HG02571 (cell line): ENCODE results near the gene THSD4.

Experiments used
- ATAC-seq: cut with Tn5 transposase; IDR thresholded peaks from one replicate; pipeline ENCODE4 v1.9.1; 2021; ENCODE audit warnings: mild to moderate bottlenecking, moderate library complexity; ENCODE audit not compliant: unreplicated experiment

Gene THSD4

GRCh38 chr15:71341811-71342550, 226.7 kb downstream of the THSD4 start:
- no peak for ATAC-seq

- ATAC-seq = no peak
Observed at GRCh38 chr15:71342658-71343057, 227.4 kb downstream of the THSD4 start.

GRCh38 chr15:71344316-71344715, 229.0 kb downstream of the THSD4 start:
- no peak for ATAC-seq

- no peak for ATAC-seq
Observed at GRCh38 chr15:71345186-71345585, 229.9 kb downstream of the THSD4 start.

GRCh38 chr15:71346464-71346863, 231.2 kb downstream of the THSD4 start:
- no peak for ATAC-seq

- ATAC-seq = no peak
Observed at GRCh38 chr15:71348597-71348996, 233.3 kb downstream of the THSD4 start.

- no peak for ATAC-seq
Observed at GRCh38 chr15:71349336-71349735, 234.1 kb downstream of the THSD4 start.

- no peak for ATAC-seq
Observed at GRCh38 chr15:71349736-71350526, 234.7 kb downstream of the THSD4 start.

GRCh38 chr15:71350622-71351378, 235.5 kb downstream of the THSD4 start:
- ATAC-seq = no peak

- no peak for ATAC-seq
Observed at GRCh38 chr15:71352125-71352524, 236.9 kb downstream of the THSD4 start.

- ATAC-seq = no peak
Observed at GRCh38 chr15:71352765-71353164, 237.5 kb downstream of the THSD4 start.

GRCh38 chr15:71353171-71353570, 237.9 kb downstream of the THSD4 start:
- no peak for ATAC-seq

GRCh38 chr15:71355268-71355667, 240.0 kb downstream of the THSD4 start:
- ATAC-seq = no peak

- no peak for ATAC-seq
Observed at GRCh38 chr15:71357321-71357732, 242.1 kb downstream of the THSD4 start.

GRCh38 chr15:71357967-71358366, 242.7 kb downstream of the THSD4 start:
- ATAC-seq = no peak

GRCh38 chr15:71359246-71359645, 244.0 kb downstream of the THSD4 start:
- ATAC-seq = no peak

- ATAC-seq = no peak
Observed at GRCh38 chr15:71362556-71362955, 247.3 kb downstream of the THSD4 start.

GRCh38 chr15:71362987-71363968, 248.0 kb downstream of the THSD4 start:
- ATAC-seq = no peak

GRCh38 chr15:71364117-71364584, 248.9 kb downstream of the THSD4 start:
- no peak for ATAC-seq

- no peak for ATAC-seq
Observed at GRCh38 chr15:71366522-71366921, 251.3 kb downstream of the THSD4 start.
